GM12864 (cell line): ENCODE data around the gene IYD.
"Not testable (repeated sequence)": the region's sequence is repeated elsewhere in the genome, so short reads cannot be mapped to it uniquely, and the experiment has no call there.

Source experiments
- DNase-seq: peaks from one replicate; pipeline ENCODE4 v3.0.0-alpha.2; 2011; ENCODE audit warnings: low read depth
- H3K4me3 ChIP-seq: 2 replicates; pipeline ENCODE4 v1.5.1; 2011; ENCODE audit warnings: mild to moderate bottlenecking, low read depth, low read length, control low read depth
- TF ChIP-seq, protein P1 (sequence below): IDR thresholded peaks from 2 replicates; pipeline ENCODE4 v1.5.1; 2011; ENCODE audit warnings: low read depth, mild to moderate bottlenecking, moderate library complexity, low read length, control low read depth, inconsistent platforms; ENCODE audit errors: missing control alignments

IYD gene

DNA sequence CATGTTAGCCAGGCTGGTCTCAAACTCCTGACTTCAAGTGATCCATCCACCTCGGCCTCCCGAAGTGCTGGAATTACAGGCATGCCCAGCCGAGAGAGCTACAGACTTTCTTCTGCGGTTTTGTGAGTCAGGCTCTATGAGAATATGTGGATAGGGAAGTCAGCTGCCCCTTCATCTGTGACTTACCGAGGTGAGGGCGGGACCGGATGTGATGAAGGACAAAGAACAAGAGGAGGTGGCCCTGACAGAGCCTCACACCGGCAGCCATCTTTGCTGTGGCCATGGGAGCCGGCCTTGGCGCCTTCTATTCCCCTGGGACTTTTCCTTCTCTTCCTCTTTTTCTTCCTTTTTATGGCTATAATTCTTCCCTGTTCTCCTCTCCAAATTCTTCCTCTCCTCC lies 67.0 kb downstream of the IYD start:
- TF ChIP-seq, protein P1, sequence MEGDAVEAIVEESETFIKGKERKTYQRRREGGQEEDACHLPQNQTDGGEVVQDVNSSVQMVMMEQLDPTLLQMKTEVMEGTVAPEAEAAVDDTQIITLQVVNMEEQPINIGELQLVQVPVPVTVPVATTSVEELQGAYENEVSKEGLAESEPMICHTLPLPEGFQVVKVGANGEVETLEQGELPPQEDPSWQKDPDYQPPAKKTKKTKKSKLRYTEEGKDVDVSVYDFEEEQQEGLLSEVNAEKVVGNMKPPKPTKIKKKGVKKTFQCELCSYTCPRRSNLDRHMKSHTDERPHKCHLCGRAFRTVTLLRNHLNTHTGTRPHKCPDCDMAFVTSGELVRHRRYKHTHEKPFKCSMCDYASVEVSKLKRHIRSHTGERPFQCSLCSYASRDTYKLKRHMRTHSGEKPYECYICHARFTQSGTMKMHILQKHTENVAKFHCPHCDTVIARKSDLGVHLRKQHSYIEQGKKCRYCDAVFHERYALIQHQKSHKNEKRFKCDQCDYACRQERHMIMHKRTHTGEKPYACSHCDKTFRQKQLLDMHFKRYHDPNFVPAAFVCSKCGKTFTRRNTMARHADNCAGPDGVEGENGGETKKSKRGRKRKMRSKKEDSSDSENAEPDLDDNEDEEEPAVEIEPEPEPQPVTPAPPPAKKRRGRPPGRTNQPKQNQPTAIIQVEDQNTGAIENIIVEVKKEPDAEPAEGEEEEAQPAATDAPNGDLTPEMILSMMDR, result no peak
- no peak for DNase-seq
- H3K4me3 ChIP-seq, result no peak overlapping the region

DNA sequence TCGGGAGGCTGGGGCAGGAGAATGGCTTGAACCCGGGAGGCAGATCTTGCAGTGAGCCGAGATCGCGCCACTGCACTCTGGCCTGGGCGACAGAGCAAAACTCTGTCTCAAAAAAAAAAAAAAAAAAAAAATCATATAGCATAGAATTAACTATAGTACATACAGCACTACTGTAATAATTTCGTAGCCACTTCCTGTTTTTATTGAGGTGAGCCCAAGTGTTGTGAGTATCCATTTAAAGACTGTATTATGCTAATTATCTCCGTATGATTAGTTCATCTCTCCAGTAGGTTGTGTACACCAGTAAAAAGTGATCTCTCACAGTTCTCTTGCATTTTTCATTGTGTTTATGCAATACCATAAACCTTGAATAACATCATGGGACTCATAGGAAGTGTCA lies 70.6 kb downstream of the IYD start:
- H3K4me3 ChIP-seq, result no peak overlapping the region
- DNase-seq, result no peak
- TF ChIP-seq, protein P1, result no peak

DNA sequence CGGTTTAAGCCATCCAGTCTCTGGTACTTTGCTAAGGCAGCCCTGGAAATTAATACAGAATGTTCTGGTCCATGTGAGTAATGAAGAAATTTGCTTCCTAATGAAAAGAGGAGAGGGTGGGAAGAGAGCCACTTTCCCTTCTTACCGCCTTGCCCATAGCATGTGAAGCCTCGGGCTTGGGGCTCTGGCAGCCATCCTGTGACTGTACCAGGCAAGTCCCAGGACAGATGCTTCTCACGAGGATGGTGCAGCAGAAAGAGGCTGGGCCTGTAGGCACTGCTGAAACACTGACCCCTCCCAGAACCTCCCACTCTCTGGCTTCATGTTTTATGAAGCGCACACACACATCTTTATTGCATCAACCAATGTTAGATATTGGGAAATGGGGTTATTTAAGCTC lies 74.8 kb downstream of the IYD start:
- TF ChIP-seq, protein P1, result no peak
- no peak overlapping the region for H3K4me3 ChIP-seq
- no peak for DNase-seq

DNA sequence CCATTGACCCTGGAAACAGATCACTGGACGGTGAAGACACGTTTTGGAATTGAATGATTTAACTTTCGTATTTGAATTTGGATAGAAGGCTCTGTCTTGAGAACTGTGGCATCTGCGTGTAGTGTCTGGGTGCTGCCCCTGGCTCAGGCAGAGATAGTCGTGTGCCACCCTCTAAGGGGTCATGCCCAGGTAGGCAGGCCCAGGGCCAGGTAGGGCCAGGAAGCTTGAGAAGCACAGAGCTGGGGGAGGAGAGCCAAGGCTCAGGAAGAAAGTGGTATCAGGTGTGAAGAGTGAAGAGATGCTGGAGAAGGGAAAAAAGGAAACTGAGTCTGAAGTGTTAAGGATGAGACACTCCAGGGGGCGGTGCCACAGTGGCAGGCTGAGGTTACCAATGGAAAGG lies 75.5 kb downstream of the IYD start:
- TF ChIP-seq, protein P1, result no peak
- no peak for DNase-seq
- no peak overlapping the region for H3K4me3 ChIP-seq

DNA sequence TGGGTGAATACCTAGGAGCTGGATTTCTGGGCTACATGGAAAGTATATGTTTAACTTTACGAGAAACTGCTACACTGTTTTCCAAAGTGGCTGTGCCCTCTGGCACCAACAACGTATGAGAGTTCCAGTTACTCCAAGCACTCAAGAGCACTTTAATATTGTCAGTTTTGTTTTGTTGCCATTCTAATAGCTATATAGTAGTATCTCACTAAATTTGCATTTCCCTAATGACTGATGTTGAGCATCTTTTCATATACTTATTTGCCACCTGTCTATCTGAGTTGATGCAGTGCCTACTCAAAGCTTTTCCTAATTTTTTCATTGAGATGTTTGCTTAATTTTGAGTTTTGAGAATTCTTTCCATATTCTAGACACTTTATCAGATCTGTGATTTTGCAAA lies 76.7 kb downstream of the IYD start:
- no peak for DNase-seq
- no peak overlapping the region for H3K4me3 ChIP-seq
- TF ChIP-seq, protein P1, result no peak

DNA sequence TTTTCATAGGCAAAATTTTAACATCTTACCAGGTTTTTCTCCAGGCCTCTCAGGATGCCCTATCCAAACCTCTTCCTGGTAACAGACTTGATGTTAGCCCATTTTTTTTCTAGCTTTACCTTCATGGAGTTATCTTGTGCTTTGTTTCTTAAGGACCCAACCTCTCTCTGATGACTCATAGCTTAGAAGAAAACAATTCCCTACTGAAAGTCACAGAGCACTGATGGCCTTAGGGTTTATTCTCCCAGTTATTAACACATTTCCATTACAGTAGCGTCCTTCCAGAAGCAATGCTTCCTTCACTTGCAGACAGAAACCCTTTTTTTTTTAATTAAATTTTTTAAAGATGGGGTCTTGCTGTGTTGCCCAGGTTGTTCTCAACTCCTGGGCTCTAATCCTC lies 79.4 kb downstream of the IYD start:
- H3K4me3 ChIP-seq, result no peak overlapping the region
- DNase-seq, result no peak
- TF ChIP-seq, protein P1, result no peak

DNA sequence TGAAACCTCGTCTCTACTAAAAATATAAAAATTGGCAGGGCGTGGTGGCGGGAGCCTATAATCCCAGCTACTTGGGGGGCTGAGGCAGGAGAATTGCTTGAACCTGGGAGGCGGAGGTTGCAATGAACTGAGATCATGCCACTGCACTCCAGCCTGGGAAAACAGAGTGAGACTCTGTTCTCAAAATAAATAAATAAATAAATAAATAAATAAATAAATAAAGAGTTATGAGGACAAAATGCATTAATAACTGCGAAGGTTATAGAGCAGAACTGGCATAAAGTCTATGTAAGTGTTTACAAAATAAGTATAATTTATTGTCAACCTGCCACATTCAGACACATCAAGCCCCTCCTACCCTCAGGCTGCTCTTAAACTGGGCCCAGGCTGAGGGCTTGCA lies 80.2 kb downstream of the IYD start:
- H3K4me3 ChIP-seq, DNase-seq: not testable (repeated sequence)

DNA sequence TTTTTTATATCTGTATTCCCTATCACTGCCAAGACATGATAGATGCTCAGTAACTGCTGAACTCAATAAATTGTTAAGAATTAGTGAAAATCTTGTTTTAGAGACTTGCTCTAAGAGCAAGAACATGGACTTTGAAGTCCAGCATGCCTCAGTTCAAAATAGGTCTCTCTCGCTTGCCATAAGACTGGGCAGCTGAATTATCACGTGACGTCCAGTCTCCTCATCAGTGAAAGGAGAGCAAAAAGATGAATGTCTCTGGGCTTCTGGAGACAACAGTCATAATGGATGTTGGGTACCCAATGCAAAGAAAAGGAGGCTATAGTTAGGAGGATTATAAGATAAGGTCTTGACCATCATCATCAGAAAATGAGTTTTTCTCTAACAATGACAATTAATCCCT lies 82.1 kb downstream of the IYD start:
- H3K4me3 ChIP-seq, result no peak overlapping the region
- TF ChIP-seq, protein P1, result no peak
- no peak for DNase-seq
